Neural crest cell (in vitro differentiated cells): Measurements from ENCODE around the gene CYBRD1. TPM values are rescaled to one million over a fixed set of nuclear protein-coding genes. Genes with fewer than 3 reads are reported as not detected.
A peak's percentile ranks its signal among the peaks of the same experiment; 100 is the strongest.
"Not testable (repeated sequence)": the region's sequence is repeated elsewhere in the genome, so short reads cannot be mapped to it uniquely, and the experiment has no call there.

ENCODE experiments used
- DNase-seq: peaks from one replicate; pipeline ENCODE4 v3.0.0; 2021; ENCODE audit warnings: low read depth, mixed read lengths, low spot score
- H3K27ac Mint-ChIP-seq: one replicate; pipeline ENCODE4 v1.8.0; 2021; ENCODE audit warnings: mild to moderate bottlenecking, mixed read lengths; ENCODE audit not compliant: unreplicated experiment
- H3K27me3 Mint-ChIP-seq: 2 replicates; pipeline ENCODE4 v1.8.0; 2021; ENCODE audit warnings: low read depth, mild to moderate bottlenecking, mixed read lengths
- H3K36me3 Mint-ChIP-seq: 2 replicates; pipeline ENCODE4 v1.8.0; 2021; ENCODE audit warnings: low read depth, mild to moderate bottlenecking, mixed read lengths
- H3K4me1 Mint-ChIP-seq: 2 replicates; pipeline ENCODE4 v1.8.0; 2021; ENCODE audit warnings: mixed read lengths
- H3K4me3 Mint-ChIP-seq: one replicate; pipeline ENCODE4 v1.8.0; 2021; ENCODE audit warnings: mild to moderate bottlenecking, mixed read lengths
- H3K9me3 Mint-ChIP-seq: 2 replicates; pipeline ENCODE4 v1.8.0; 2021; ENCODE audit warnings: mixed read lengths
- CTCF ChIP-seq: fragments of 200-600 bp; sonication (generic); conservative IDR thresholded peaks from 2 replicates; pipeline ENCODE4 v1.5.0; 2021; ENCODE audit warnings: antibody characterized with exemption, mild to moderate bottlenecking
- total RNA-seq: library from RNA; stranded (reverse); gene quantifications from 2 replicates; pipeline ENCODE4 v1.2.1, GENCODE V29; 2021

The CYBRD1 gene
- total RNA-seq, 1 donor from 2014 or later, result 11.8 TPM

GRCh38 chr2:171524018-171524401 lies 1.7 kb downstream of the CYBRD1 start:
- Mint-ChIP-seq H3K4me1 (peaks cover 25% of the 10 kb centered on the region), H3K4me3 (peak overlapping the region; percentile 97)
- no peak for DNase-seq

GRCh38 chr2:171529914-171530313 lies 7.6 kb downstream of the CYBRD1 start:
- Mint-ChIP-seq H3K4me1 (no peaks in the 10 kb centered on the region), H3K4me3 (no peak overlapping the region), H3K27me3 (peaks cover 4% of the 10 kb centered on the region), H3K27ac (no peak overlapping the region), H3K9me3 (peaks cover 6% of the 10 kb centered on the region), H3K36me3 (no peaks in the 10 kb centered on the region)
- peak; percentile 64 for TF ChIP-seq CTCF
- no peak for DNase-seq

More at GRCh38 chr2:171524018-171524401, 1.7 kb downstream of the CYBRD1 start:
- H3K9me3 Mint-ChIP-seq, result no peaks in the 10 kb centered on the region
- H3K27me3 Mint-ChIP-seq, result peaks cover 12% of the 10 kb centered on the region
- no peak overlapping the region for H3K27ac Mint-ChIP-seq
- H3K36me3 Mint-ChIP-seq, result no peaks in the 10 kb centered on the region
- no peak for TF ChIP-seq CTCF

GRCh38 chr2:171530378-171530777 lies 8.1 kb downstream of the CYBRD1 start:
- H3K36me3 Mint-ChIP-seq, result no peaks in the 10 kb centered on the region
- H3K4me1 Mint-ChIP-seq, result no peaks in the 10 kb centered on the region
- no peaks in the 10 kb centered on the region for H3K27me3 Mint-ChIP-seq
- H3K4me3 Mint-ChIP-seq, result no peak overlapping the region
- DNase-seq, result no peak
- H3K27ac Mint-ChIP-seq, result no peak overlapping the region
- TF ChIP-seq CTCF, result no peak
- H3K9me3 Mint-ChIP-seq, result peaks cover 6% of the 10 kb centered on the region

GRCh38 chr2:171530859-171531258 lies 8.6 kb downstream of the CYBRD1 start:
- not testable (repeated sequence) for H3K4me3 Mint-ChIP-seq, H3K36me3 Mint-ChIP-seq, H3K27ac Mint-ChIP-seq, H3K9me3 Mint-ChIP-seq, H3K27me3 Mint-ChIP-seq, H3K4me1 Mint-ChIP-seq, DNase-seq

GRCh38 chr2:171531291-171531690 lies 9.0 kb downstream of the CYBRD1 start:
- no peaks in the 10 kb centered on the region for H3K27me3 Mint-ChIP-seq
- H3K9me3 Mint-ChIP-seq, result peaks cover 6% of the 10 kb centered on the region
- H3K4me1 Mint-ChIP-seq, result no peaks in the 10 kb centered on the region
- H3K36me3 Mint-ChIP-seq, result no peaks in the 10 kb centered on the region
- H3K27ac Mint-ChIP-seq, result no peak overlapping the region
- no peak overlapping the region for H3K4me3 Mint-ChIP-seq
- TF ChIP-seq CTCF, result no peak
- DNase-seq, result no peak

GRCh38 chr2:171531836-171532450 lies 9.7 kb downstream of the CYBRD1 start:
- DNase-seq, result no peak
- Mint-ChIP-seq H3K27me3 (no peaks in the 10 kb centered on the region), H3K4me3 (no peak overlapping the region), H3K36me3 (no peaks in the 10 kb centered on the region), H3K27ac (no peak overlapping the region), H3K4me1 (no peaks in the 10 kb centered on the region), H3K9me3 (peaks cover 6% of the 10 kb centered on the region)
- no peak for TF ChIP-seq CTCF
